ENCODE measurements around the gene MPL.

The MPL gene

GRCh38 chr1:43325381-43325780 is 12.2 kb upstream of the MPL start:
- DNase-seq (ENCODE audit: low spot score) = no peak

- no peak for DNase-seq (ENCODE audit: low spot score)
Measured at GRCh38 chr1:43327549-43328292, 9.9 kb upstream of the MPL start.

- DNase-seq (ENCODE audit: low spot score) = no peak
Measured at GRCh38 chr1:43329995-43330751, 7.4 kb upstream of the MPL start.

GRCh38 chr1:43331688-43332087 is 5.9 kb upstream of the MPL start:
- DNase-seq (ENCODE audit: low spot score) = no peak

GRCh38 chr1:43334453-43335205 is 3.0 kb upstream of the MPL start:
- no peak for DNase-seq (ENCODE audit: low spot score)

GRCh38 chr1:43338001-43338400 is 383 bp downstream of the MPL start:
- no peak for DNase-seq (ENCODE audit: low spot score)

GRCh38 chr1:43339584-43340232 is 2.1 kb downstream of the MPL start:
- DNase-seq (ENCODE audit: low spot score) = no peak

- no peak for DNase-seq (ENCODE audit: low spot score)
Measured at GRCh38 chr1:43340559-43340958, 2.9 kb downstream of the MPL start.

- DNase-seq (ENCODE audit: low spot score) = no peak
Measured at GRCh38 chr1:43344267-43344850, 6.7 kb downstream of the MPL start.

GRCh38 chr1:43345120-43345519 is 7.5 kb downstream of the MPL start:
- DNase-seq (ENCODE audit: low spot score) = no peak

- no peak for DNase-seq (ENCODE audit: low spot score)
Measured at GRCh38 chr1:43346636-43347035, 9.0 kb downstream of the MPL start.

- DNase-seq (ENCODE audit: low spot score) = no peak
Measured at GRCh38 chr1:43348343-43348808, 10.8 kb downstream of the MPL start.

- DNase-seq (ENCODE audit: low spot score) = peak; percentile 60
Measured at GRCh38 chr1:43348809-43349593, 11.4 kb downstream of the MPL start.

- DNase-seq (ENCODE audit: low spot score) = no peak
Measured at GRCh38 chr1:43349594-43350306, 12.1 kb downstream of the MPL start.

GRCh38 chr1:43350976-43351375 is 13.4 kb downstream of the MPL start:
- DNase-seq (ENCODE audit: low spot score) = no peak

GRCh38 chr1:43351421-43352350 is 14.1 kb downstream of the MPL start:
- no peak for DNase-seq (ENCODE audit: low spot score)

- no peak for DNase-seq (ENCODE audit: low spot score)
Measured at GRCh38 chr1:43352351-43352705, 14.7 kb downstream of the MPL start.

- no peak for DNase-seq (ENCODE audit: low spot score)
Measured at GRCh38 chr1:43352881-43353280, 15.3 kb downstream of the MPL start.

GRCh38 chr1:43354471-43354870 is 16.9 kb downstream of the MPL start:
- DNase-seq (ENCODE audit: low spot score) = no peak

All from globus pallidus (tissue), 1 donor.